Kidney epithelial cell (primary cell): ENCODE measurements around the gene EFR3B. TPM values are rescaled to one million over a fixed set of nuclear protein-coding genes. Genes with fewer than 3 reads are reported as not detected.

Experiments
- DNase-seq: peaks from one replicate; pipeline ENCODE4 v3.0.0-alpha.2; 2010; ENCODE audit warnings: low read depth
- H3K27me3 ChIP-seq: 2 replicates; pipeline ENCODE4 v1.6.0; 2011; ENCODE audit warnings: low read length; ENCODE audit not compliant: control insufficient read depth, insufficient read depth
- H3K36me3 ChIP-seq: 2 replicates; pipeline ENCODE4 v1.5.1; 2011; ENCODE audit warnings: low read length; ENCODE audit not compliant: control insufficient read depth, insufficient read depth
- H3K4me3 ChIP-seq: 2 replicates; pipeline ENCODE4 v1.5.1; 2011; ENCODE audit warnings: low read depth, mild to moderate bottlenecking, control low read depth, low read length
- CTCF ChIP-seq: IDR thresholded peaks from 2 replicates; pipeline ENCODE4 v1.5.1; 2011; ENCODE audit warnings: mild to moderate bottlenecking, moderate library complexity, low read length, control low read depth, inconsistent platforms; ENCODE audit not compliant: insufficient read depth, poor library complexity, severe bottlenecking
- total RNA-seq: library from RNA; depleted of rRNA; stranded (reverse); fragments of >200 nt; gene quantifications from 2 replicates; pipeline ENCODE4 v1.2.3, GENCODE V29; 2015

Gene EFR3B
- total RNA-seq, 1 donor from 2014 or later = 2.3 TPM

GRCh38 chr2:25104736-25105135 is 62.9 kb downstream of the EFR3B start:
- Histone ChIP-seq H3K36me3 (no peaks in the 10 kb centered on the region), H3K4me3 (no peak overlapping the region)
- DNase-seq = no peak

GRCh38 chr2:25105336-25106085 is 63.6 kb downstream of the EFR3B start:
- no peak for TF ChIP-seq CTCF
- Histone ChIP-seq H3K4me3 (no peak overlapping the region), H3K36me3 (no peaks in the 10 kb centered on the region), H3K27me3 (no peaks in the 10 kb centered on the region)
- DNase-seq = peak; percentile 66

More at GRCh38 chr2:25104736-25105135, 62.9 kb downstream of the EFR3B start:
- no peaks in the 10 kb centered on the region for H3K27me3 ChIP-seq
- no peak for TF ChIP-seq CTCF

GRCh38 chr2:25109822-25110221 is 67.9 kb downstream of the EFR3B start:
- TF ChIP-seq CTCF = no peak
- no peak overlapping the region for H3K4me3 ChIP-seq
- no peak for DNase-seq
- no peaks in the 10 kb centered on the region for H3K27me3 ChIP-seq
- no peaks in the 10 kb centered on the region for H3K36me3 ChIP-seq

GRCh38 chr2:25112113-25112512 is 70.2 kb downstream of the EFR3B start:
- no peaks in the 10 kb centered on the region for H3K36me3 ChIP-seq
- H3K4me3 ChIP-seq = no peak overlapping the region
- TF ChIP-seq CTCF = no peak
- H3K27me3 ChIP-seq = no peaks in the 10 kb centered on the region
- no peak for DNase-seq

- no peak for DNase-seq
- TF ChIP-seq CTCF = no peak
- Histone ChIP-seq H3K36me3 (no peaks in the 10 kb centered on the region), H3K27me3 (no peaks in the 10 kb centered on the region), H3K4me3 (no peak overlapping the region)
Observed at GRCh38 chr2:25115249-25115883, 73.5 kb downstream of the EFR3B start.
